ENCODE results near the gene FMR1. TPM values are rescaled to one million over a fixed set of nuclear protein-coding genes. Genes with fewer than 3 reads are reported as not detected.

FMR1 gene
- total RNA-seq, 1 donor from 2014 or later, result 51.2 TPM

DNA sequence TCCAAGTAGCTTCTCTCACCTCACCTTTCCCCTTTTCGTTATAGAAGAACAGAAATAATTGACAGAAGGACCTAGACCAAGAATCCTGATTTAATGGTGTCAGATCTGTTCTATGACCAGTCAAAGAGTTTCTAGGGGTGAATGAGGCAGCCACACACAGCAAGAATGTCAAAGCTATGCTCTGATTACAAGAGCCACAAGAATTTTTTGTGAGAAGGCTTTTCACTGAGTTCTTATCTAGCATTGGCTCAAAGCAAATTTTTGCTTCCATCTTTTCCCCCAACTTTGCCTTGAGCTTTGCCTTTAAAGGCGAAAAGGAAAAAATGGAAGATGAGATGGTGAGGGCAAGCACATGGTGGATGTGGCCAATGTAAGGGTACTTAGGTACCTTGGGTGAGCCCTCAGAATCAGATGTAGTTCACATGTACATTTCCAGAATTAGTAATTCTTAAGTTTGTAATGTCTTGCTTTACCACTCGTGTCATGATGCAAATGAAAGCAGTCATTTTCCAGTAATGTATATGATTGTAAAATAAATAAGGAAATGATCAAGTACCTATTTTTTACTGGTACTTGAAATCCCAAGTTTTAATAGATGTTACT is 23.5 kb downstream of the FMR1 start:
- Histone ChIP-seq H3K27me3 (no peaks in the 10 kb centered on the region), H3K9me3 (no peaks in the 10 kb centered on the region), H3K27ac (no peak overlapping the region), H3K4me1 (no peaks in the 10 kb centered on the region), H3K4me3 (no peak overlapping the region), H3K36me3 (peaks cover 40% of the 10 kb centered on the region)
- TF ChIP-seq, protein P1, sequence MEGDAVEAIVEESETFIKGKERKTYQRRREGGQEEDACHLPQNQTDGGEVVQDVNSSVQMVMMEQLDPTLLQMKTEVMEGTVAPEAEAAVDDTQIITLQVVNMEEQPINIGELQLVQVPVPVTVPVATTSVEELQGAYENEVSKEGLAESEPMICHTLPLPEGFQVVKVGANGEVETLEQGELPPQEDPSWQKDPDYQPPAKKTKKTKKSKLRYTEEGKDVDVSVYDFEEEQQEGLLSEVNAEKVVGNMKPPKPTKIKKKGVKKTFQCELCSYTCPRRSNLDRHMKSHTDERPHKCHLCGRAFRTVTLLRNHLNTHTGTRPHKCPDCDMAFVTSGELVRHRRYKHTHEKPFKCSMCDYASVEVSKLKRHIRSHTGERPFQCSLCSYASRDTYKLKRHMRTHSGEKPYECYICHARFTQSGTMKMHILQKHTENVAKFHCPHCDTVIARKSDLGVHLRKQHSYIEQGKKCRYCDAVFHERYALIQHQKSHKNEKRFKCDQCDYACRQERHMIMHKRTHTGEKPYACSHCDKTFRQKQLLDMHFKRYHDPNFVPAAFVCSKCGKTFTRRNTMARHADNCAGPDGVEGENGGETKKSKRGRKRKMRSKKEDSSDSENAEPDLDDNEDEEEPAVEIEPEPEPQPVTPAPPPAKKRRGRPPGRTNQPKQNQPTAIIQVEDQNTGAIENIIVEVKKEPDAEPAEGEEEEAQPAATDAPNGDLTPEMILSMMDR (IDR thresholded peaks at IDR 0.05), result no peak
- DNase-seq, result no peak
- ATAC-seq, result no peak
- intact Hi-C loops (cut with DNase I), result no loop called here

DNA sequence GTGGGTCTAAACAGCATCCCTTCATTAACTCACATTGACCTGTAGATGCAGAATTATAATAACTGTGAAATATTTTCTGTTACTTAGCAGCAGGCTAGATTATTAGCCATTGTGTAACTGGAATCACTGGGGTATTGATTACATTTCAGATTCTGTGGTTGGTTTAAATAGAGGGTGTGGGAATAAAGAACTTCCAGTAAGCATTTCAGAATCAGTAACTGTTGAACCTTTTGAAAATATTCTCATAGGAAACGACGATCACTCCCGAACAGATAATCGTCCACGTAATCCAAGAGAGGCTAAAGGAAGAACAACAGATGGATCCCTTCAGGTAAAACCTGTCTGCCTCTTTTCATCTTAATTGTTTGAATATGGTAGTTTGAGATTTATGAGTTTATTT is 33.6 kb downstream of the FMR1 start:
- H3K4me3 ChIP-seq, result no peak overlapping the region
- H3K36me3 ChIP-seq, result peaks cover 60% of the 10 kb centered on the region
- no peaks in the 10 kb centered on the region for H3K9me3 ChIP-seq
- intact Hi-C loops (cut with DNase I), result no loop called here
- TF ChIP-seq, protein P1 (IDR thresholded peaks at IDR 0.05), result no peak
- ATAC-seq, result no peak
- H3K27ac ChIP-seq, result no peak overlapping the region
- H3K4me1 ChIP-seq, result no peaks in the 10 kb centered on the region
- H3K27me3 ChIP-seq, result no peaks in the 10 kb centered on the region
- DNase-seq, result no peak

DNA sequence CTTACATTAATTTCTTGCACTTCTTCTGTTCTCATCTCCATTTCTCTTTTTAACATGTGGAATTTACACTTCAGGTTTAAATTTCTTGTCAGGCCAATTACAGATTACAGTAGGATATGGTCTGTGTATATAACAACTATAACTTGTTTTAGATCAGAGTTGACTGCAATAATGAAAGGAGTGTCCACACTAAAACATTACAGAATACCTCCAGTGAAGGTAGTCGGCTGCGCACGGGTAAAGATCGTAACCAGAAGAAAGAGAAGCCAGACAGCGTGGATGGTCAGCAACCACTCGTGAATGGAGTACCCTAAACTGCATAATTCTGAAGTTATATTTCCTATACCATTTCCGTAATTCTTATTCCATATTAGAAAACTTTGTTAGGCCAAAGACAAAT is 36.8 kb downstream of the FMR1 start:
- TF ChIP-seq, protein P1 (IDR thresholded peaks at IDR 0.05), result no peak

DNA sequence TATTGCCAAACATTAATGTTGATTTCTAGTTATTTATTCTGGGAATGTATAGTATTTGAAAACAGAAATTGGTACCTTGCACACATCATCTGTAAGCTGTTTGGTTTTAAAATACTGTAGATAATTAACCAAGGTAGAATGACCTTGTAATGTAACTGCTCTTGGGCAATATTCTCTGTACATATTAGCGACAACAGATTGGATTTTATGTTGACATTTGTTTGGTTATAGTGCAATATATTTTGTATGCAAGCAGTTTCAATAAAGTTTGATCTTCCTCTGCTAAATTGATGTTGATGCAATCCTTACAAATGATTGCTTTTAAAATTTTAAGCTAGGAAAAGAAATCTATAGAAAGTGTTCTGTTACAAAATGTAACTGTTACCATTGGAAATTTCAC is 38.6 kb downstream of the FMR1 start:
- Histone ChIP-seq H3K9me3 (no peaks in the 10 kb centered on the region), H3K36me3 (peaks cover 28% of the 10 kb centered on the region), H3K4me3 (no peak overlapping the region), H3K27me3 (no peaks in the 10 kb centered on the region), H3K27ac (no peak overlapping the region), H3K4me1 (no peaks in the 10 kb centered on the region)
- DNase-seq, result no peak
- intact Hi-C loops (cut with DNase I), result no loop called here
- no peak for ATAC-seq
- TF ChIP-seq, protein P1 (IDR thresholded peaks at IDR 0.05), result no peak

More for the DNA sequence above, 36.8 kb downstream of the FMR1 start:
- Histone ChIP-seq H3K4me1 (no peaks in the 10 kb centered on the region), H3K36me3 (peaks cover 41% of the 10 kb centered on the region), H3K9me3 (no peaks in the 10 kb centered on the region), H3K27ac (no peak overlapping the region), H3K27me3 (no peaks in the 10 kb centered on the region), H3K4me3 (no peak overlapping the region)
- no peak for DNase-seq
- intact Hi-C loops (cut with DNase I), result no loop called here
- no peak for ATAC-seq

DNA sequence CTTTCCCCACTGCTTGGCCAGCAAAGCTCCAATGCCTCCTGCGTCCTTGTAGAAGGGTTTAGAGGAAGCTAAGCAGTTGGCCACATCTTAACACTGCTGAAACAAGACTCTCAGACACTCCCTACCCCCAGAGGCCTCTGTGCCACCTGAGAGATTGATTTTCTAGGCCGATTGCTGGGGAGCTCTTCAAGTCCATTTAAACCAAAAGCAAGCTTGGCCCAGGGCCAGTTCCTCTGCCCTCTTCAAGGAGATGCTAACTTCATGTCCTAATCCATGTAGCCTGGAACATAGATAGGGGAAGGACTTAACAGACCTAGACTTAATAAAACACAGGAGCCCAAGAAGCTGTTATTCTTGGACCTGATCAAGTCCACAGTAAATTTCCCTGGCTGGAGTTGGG is 42.3 kb downstream of the FMR1 start:
- no peak overlapping the region for H3K4me3 ChIP-seq
- TF ChIP-seq, protein P1 (IDR thresholded peaks at IDR 0.05), result no peak
- H3K27ac ChIP-seq, result no peak overlapping the region
- H3K36me3 ChIP-seq, result no peaks in the 10 kb centered on the region
- ATAC-seq, result no peak
- DNase-seq, result no peak
- H3K27me3 ChIP-seq, result no peaks in the 10 kb centered on the region
- intact Hi-C loops (cut with DNase I), result no loop called here
- no peaks in the 10 kb centered on the region for H3K4me1 ChIP-seq
- H3K9me3 ChIP-seq, result no peaks in the 10 kb centered on the region

DNA sequence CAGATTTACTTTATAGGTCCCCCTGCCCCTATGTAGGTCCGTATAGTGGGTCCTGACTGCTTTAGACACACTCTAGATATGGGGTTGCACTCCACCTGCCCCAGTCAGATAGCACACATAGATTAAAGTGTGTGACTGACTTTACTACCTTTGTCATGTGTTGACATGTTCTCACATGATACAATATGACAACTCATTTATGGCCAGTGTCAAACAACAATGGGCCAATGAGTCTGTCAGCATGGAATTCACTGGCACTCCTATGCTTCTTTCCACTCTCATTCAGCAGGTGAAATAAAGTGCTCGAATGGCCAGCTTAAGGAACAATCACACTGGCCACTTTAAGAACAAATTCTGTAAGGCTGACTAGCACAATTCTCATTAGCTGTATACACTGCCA is 45.6 kb downstream of the FMR1 start:
- ATAC-seq (no peak), DNase-seq (no peak)
- Histone ChIP-seq H3K27ac (no peak overlapping the region), H3K27me3 (no peaks in the 10 kb centered on the region), H3K4me3 (no peak overlapping the region), H3K9me3 (no peaks in the 10 kb centered on the region), H3K36me3 (no peaks in the 10 kb centered on the region), H3K4me1 (no peaks in the 10 kb centered on the region)
- TF ChIP-seq, protein P1 (IDR thresholded peaks at IDR 0.05), result no peak
- intact Hi-C loops (cut with DNase I), result no loop called here
